ENCODE measurements around the gene FARP1.

The FARP1 gene

GRCh38 chr13:98142380-98143156 is at the start of gene FARP1:
Gene FARP1, plus strand, starts transcription at chr13:98143094. Its CDS starts 70,149 bp downstream, at chr13:98213243.
- TF ChIP-seq CTCF (IDR thresholded peaks at IDR 0.05; ENCODE audit: low read depth, low read length, poor library complexity, severe bottlenecking) (no peak), EZH2phosphoT487 (IDR thresholded peaks at IDR 0.05; ENCODE audit: borderline replicate concordance, low read length) (no peak)
- Histone ChIP-seq H4K20me1 (ENCODE audit: control insufficient read depth, insufficient read depth, low read depth, low read length) (no peaks in the 10 kb centered on the region), H3K4me3 (ENCODE audit: low read length) (no peak within 1 kb of the TSS), H3K27me3 (ENCODE audit: control insufficient read depth, low read length) (peaks cover 8% of the 10 kb centered on the region), H3F3A (ENCODE audit: control insufficient read depth, insufficient read depth) (no peaks in the 10 kb centered on the region), H3K4me1 (ENCODE audit: control insufficient read depth, low read length) (no peaks in the 10 kb centered on the region), H3K4me2 (ENCODE audit: low read length) (no peak within 1 kb of the TSS), H3K9me3 (ENCODE audit: control insufficient read depth, insufficient read depth, low read length) (no peaks in the 10 kb centered on the region), H3K79me2 (ENCODE audit: control insufficient read depth, low read length) (no peaks in the 10 kb centered on the region), H3K9me2 (replicated peaks; ENCODE audit: control insufficient read depth, low read length) (no peaks in the 10 kb centered on the region), H3K27ac (ENCODE audit: low read depth, low read length) (no peak within 1 kb of the TSS), H3K36me3 (ENCODE audit: control insufficient read depth, low read length) (no peaks in the 10 kb centered on the region)

GRCh38 chr13:98094678-98095266 is 48.1 kb upstream of the FARP1 start:
- Histone ChIP-seq H3K4me2 (ENCODE audit: low read length) (no peak overlapping the region), H3K27ac (ENCODE audit: low read depth, low read length) (no peak overlapping the region), H4K20me1 (ENCODE audit: control insufficient read depth, insufficient read depth, low read depth, low read length) (no peaks in the 10 kb centered on the region), H3K27me3 (ENCODE audit: control insufficient read depth, low read length) (no peaks in the 10 kb centered on the region), H3K9me3 (ENCODE audit: control insufficient read depth, insufficient read depth, low read length) (no peaks in the 10 kb centered on the region), H3F3A (ENCODE audit: control insufficient read depth, insufficient read depth) (no peaks in the 10 kb centered on the region), H3K4me1 (ENCODE audit: control insufficient read depth, low read length) (no peaks in the 10 kb centered on the region), H3K36me3 (ENCODE audit: control insufficient read depth, low read length) (no peaks in the 10 kb centered on the region), H3K4me3 (ENCODE audit: low read length) (no peak overlapping the region), H3K9me2 (replicated peaks; ENCODE audit: control insufficient read depth, low read length) (no peaks in the 10 kb centered on the region), H3K79me2 (ENCODE audit: control insufficient read depth, low read length) (no peaks in the 10 kb centered on the region)
- TF ChIP-seq CTCF (IDR thresholded peaks at IDR 0.05; ENCODE audit: low read depth, low read length, poor library complexity, severe bottlenecking) (no peak), EZH2phosphoT487 (IDR thresholded peaks at IDR 0.05; ENCODE audit: borderline replicate concordance, low read length) (no peak)

DNA sequence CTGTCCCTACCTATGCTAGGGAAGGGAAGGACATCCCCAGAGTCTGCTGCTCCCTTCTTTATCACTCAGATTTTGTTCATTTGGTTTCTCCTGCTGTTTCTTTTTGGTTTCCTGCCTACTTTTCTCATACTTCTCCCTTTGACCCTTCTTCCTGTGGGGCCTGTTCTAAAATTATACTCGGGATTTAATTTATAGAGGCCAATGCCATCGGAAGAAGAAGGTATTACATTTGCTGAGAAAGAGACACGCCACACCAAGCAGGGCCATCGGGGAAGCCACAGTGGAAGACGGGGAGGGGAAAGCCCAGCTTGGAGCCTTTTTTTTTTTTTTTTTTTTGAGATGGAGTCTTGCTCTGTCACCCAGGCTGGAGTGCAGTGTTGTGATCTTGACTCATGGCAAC is 46.8 kb upstream of the FARP1 start:
- no peaks in the 10 kb centered on the region for H3K27me3 ChIP-seq (ENCODE audit: control insufficient read depth, low read length)
- H3K36me3 ChIP-seq (ENCODE audit: control insufficient read depth, low read length), result no peaks in the 10 kb centered on the region
- H3K9me2 ChIP-seq (replicated peaks; ENCODE audit: control insufficient read depth, low read length), result no peaks in the 10 kb centered on the region
- H3K4me2 ChIP-seq (ENCODE audit: low read length), result no peak overlapping the region
- no peak overlapping the region for H3K27ac ChIP-seq (ENCODE audit: low read depth, low read length)
- H3K9me3 ChIP-seq (ENCODE audit: control insufficient read depth, insufficient read depth, low read length), result no peaks in the 10 kb centered on the region
- no peaks in the 10 kb centered on the region for H3K79me2 ChIP-seq (ENCODE audit: control insufficient read depth, low read length)
- H3K4me1 ChIP-seq (ENCODE audit: control insufficient read depth, low read length), result no peaks in the 10 kb centered on the region
- no peaks in the 10 kb centered on the region for H4K20me1 ChIP-seq (ENCODE audit: control insufficient read depth, insufficient read depth, low read depth, low read length)
- TF ChIP-seq CTCF (IDR thresholded peaks at IDR 0.05; ENCODE audit: low read depth, low read length, poor library complexity, severe bottlenecking) (no peak), EZH2phosphoT487 (IDR thresholded peaks at IDR 0.05; ENCODE audit: borderline replicate concordance, low read length) (no peak)
- no peak overlapping the region for H3K4me3 ChIP-seq (ENCODE audit: low read length)
- no peaks in the 10 kb centered on the region for H3F3A ChIP-seq (ENCODE audit: control insufficient read depth, insufficient read depth)

Measured in DOHH2 (cell line).